ENCODE data around the gene VSTM4.

VSTM4 gene

DNA sequence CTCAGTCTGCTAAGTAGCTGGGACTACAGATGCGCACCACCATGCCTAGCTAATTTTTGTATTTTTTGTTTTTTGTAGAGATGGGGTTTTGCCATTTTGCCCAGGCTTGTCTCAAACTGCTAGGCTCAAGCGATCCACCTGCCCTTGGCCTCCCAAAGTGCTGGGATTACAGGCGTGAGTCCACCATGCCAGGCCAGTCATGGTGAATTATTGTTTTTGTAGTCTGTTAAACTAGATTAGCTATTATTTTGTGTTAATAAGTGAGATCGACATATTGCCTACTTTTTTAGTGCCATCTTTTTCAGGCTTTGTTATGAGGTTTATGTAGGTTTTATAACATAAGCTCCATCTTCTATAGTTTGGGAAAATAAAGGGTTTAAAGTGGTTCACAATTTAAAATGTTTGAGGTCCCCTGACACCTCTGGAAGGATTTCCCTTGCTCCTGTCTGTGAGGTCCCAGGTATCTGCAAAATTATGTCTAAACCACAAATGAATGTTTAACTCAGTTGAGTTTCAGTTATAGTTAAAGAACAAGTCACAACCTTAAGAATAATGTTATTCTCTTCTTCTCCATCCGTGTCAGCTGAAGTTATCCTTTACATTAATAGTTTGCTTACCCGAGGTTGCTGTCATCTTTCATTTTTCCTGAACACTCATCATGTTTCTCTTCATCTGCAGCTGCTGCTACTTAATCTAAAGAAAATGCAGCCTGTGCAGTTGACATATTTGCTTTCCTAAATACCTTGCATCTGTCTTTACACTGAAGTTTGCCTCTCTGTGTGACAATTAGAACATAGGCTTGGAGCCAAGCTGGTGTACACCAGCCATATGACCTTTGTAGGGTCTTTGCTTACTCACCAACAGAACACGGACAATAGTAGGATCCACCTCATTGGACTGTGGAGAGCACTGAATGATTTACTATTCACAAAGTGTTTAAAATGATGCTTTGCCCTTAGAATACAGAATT lies 8.9 kb upstream of the VSTM4 start:
- TF ChIP-seq POLR2A (IDR thresholded peaks at IDR 0.05; ENCODE audit: low read depth, low read length) (no peak), PAX5 (IDR thresholded peaks at IDR 0.05; ENCODE audit: insufficient read depth, low read length, severe bottlenecking) (no peak), SPI1 (IDR thresholded peaks at IDR 0.05; ENCODE audit: low read depth, low read length) (no peak), POLR2AphosphoS5 (IDR thresholded peaks at IDR 0.05; ENCODE audit: low read depth, low read length) (no peak), TAF1 (IDR thresholded peaks at IDR 0.05; ENCODE audit: low read depth, low read length) (no peak), POU2F2 (IDR thresholded peaks at IDR 0.05; ENCODE audit: low read depth, low read length) (no peak)
- no peak for FAIRE-seq
- no peak for DNase-seq (ENCODE audit: insufficient read length, low spot score)

DNA sequence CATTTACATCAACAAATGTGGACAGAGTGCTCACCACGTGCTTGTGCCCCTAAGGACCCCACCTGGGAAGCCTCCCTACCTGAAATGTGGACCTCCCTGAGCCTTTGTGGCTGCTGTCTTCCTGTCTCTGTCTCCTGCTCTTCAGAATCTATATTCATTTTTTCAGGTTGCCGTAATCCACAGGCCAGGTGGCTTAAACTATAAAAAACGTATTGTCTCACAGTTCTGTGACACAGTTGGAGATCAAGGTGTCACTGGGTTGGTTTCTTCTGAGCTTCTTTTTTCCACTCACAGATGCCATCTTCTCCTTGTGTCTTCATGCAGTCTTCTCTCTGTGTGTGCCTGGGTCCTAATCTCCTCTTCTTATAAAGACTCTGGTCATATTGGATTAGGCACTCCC lies 5.6 kb upstream of the VSTM4 start:
- DNase-seq (ENCODE audit: insufficient read length, low spot score) = no peak
- no peak for FAIRE-seq
- TF ChIP-seq PAX5 (IDR thresholded peaks at IDR 0.05; ENCODE audit: insufficient read depth, low read length, severe bottlenecking) (no peak), SPI1 (IDR thresholded peaks at IDR 0.05; ENCODE audit: low read depth, low read length) (no peak), POU2F2 (IDR thresholded peaks at IDR 0.05; ENCODE audit: low read depth, low read length) (no peak), POLR2AphosphoS5 (IDR thresholded peaks at IDR 0.05; ENCODE audit: low read depth, low read length) (no peak), TAF1 (IDR thresholded peaks at IDR 0.05; ENCODE audit: low read depth, low read length) (no peak), POLR2A (IDR thresholded peaks at IDR 0.05; ENCODE audit: low read depth, low read length) (no peak)

DNA sequence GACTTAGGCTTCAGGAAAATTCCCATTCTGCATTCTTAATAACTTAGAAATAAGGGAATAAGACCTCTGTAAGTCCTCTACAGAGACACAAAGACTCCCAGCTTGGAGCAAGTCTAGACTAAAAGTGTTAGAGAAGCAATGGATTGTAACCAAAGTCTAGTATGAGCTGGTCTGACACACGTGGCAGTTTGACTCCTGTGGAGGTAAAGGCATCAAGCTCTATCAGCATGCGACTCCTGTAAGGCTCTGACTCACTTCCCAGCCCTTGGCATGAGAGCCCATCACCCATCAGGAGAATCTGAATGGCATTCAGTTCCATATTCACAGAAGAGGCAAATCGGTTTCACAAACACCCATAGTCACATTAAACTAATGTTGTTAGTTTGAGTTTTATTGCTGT lies 4.4 kb upstream of the VSTM4 start:
- FAIRE-seq = no peak
- no peak for DNase-seq (ENCODE audit: insufficient read length, low spot score)

DNA sequence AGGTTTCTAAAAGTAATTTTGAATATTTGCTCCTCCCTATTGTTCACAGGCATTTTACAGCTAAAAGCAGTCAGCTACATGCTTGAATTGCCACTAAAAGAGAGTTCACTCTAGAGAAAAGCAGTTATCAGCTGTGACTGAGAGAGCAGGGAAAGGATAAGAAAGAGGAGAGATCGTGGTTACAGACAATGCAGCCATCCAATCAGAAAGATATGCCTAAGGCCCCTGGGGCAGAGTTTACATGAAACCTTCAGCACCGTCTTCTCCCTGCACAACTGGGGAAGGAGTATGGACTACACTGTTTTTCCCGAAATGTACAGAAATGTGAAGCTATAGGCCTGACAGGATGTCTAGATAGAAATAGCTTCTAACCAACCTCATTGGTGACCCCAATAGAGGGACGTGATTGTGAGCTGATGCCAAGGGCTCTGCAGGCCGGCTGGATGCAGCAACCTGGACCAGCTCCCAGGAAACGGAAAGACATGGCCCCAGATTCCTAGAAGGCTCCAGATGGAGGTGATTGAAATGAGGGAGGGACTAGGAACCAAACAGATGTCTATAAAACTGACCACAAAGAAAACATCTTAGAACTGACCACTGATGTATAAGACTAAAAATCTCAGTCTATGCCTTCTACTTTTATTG lies 3.2 kb upstream of the VSTM4 start:
- FAIRE-seq = no peak
- TF ChIP-seq PAX5 (IDR thresholded peaks at IDR 0.05; ENCODE audit: insufficient read depth, low read length, severe bottlenecking) = no peak
- no peak for TF ChIP-seq POLR2A (IDR thresholded peaks at IDR 0.05; ENCODE audit: low read depth, low read length)
- no peak for TF ChIP-seq TAF1 (IDR thresholded peaks at IDR 0.05; ENCODE audit: low read depth, low read length)
- no peak for TF ChIP-seq POLR2AphosphoS5 (IDR thresholded peaks at IDR 0.05; ENCODE audit: low read depth, low read length)
- TF ChIP-seq SPI1 (IDR thresholded peaks at IDR 0.05; ENCODE audit: low read depth, low read length) = no peak
- no peak for TF ChIP-seq POU2F2 (IDR thresholded peaks at IDR 0.05; ENCODE audit: low read depth, low read length)
- DNase-seq (ENCODE audit: insufficient read length, low spot score) = no peak

More for the DNA sequence above, 4.4 kb upstream of the VSTM4 start:
- no peak for TF ChIP-seq POU2F2 (IDR thresholded peaks at IDR 0.05; ENCODE audit: low read depth, low read length)
- no peak for TF ChIP-seq POLR2AphosphoS5 (IDR thresholded peaks at IDR 0.05; ENCODE audit: low read depth, low read length)
- no peak for TF ChIP-seq PAX5 (IDR thresholded peaks at IDR 0.05; ENCODE audit: insufficient read depth, low read length, severe bottlenecking)
- no peak for TF ChIP-seq POLR2A (IDR thresholded peaks at IDR 0.05; ENCODE audit: low read depth, low read length)
- no peak for TF ChIP-seq TAF1 (IDR thresholded peaks at IDR 0.05; ENCODE audit: low read depth, low read length)
- no peak for TF ChIP-seq SPI1 (IDR thresholded peaks at IDR 0.05; ENCODE audit: low read depth, low read length)

DNA sequence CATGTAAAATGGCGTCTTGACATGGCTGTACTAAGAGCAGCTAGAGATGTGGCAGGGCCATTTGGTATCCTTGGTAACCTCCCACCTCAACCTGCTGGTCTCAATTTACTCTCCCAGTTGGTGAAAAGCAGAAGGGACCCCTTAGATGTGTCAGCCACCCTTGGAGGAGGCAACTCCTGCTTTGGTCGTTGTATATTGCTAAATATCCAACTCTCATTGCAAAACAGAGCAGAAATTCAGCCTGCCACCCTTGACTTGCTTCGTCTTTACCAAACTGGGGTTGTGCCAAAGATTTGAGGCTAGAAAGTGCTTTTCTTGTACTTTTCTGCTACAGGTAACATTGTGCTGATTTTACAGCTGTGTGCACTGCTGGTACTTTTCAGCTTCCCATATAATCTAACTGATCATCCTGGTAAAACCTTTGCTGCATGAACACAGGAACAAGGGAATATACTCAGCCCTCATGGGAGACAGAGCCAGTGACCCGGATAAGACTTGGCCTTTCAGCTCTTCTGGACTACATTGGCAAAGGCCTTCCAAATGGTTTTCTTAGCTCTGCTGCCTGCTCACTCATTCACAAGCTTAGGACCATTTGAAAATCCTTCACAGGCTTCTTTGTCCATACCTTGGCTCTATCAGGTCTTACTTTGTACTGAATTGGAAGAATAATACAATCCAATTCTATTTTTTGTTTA lies 2.2 kb upstream of the VSTM4 start:
- TF ChIP-seq TAF1 (IDR thresholded peaks at IDR 0.05; ENCODE audit: low read depth, low read length) (no peak), SPI1 (IDR thresholded peaks at IDR 0.05; ENCODE audit: low read depth, low read length) (no peak), PAX5 (IDR thresholded peaks at IDR 0.05; ENCODE audit: insufficient read depth, low read length, severe bottlenecking) (no peak), POLR2A (IDR thresholded peaks at IDR 0.05; ENCODE audit: low read depth, low read length) (no peak), POLR2AphosphoS5 (IDR thresholded peaks at IDR 0.05; ENCODE audit: low read depth, low read length) (no peak), POU2F2 (IDR thresholded peaks at IDR 0.05; ENCODE audit: low read depth, low read length) (no peak)
- FAIRE-seq (no peak), DNase-seq (ENCODE audit: insufficient read length, low spot score) (no peak)

DNA sequence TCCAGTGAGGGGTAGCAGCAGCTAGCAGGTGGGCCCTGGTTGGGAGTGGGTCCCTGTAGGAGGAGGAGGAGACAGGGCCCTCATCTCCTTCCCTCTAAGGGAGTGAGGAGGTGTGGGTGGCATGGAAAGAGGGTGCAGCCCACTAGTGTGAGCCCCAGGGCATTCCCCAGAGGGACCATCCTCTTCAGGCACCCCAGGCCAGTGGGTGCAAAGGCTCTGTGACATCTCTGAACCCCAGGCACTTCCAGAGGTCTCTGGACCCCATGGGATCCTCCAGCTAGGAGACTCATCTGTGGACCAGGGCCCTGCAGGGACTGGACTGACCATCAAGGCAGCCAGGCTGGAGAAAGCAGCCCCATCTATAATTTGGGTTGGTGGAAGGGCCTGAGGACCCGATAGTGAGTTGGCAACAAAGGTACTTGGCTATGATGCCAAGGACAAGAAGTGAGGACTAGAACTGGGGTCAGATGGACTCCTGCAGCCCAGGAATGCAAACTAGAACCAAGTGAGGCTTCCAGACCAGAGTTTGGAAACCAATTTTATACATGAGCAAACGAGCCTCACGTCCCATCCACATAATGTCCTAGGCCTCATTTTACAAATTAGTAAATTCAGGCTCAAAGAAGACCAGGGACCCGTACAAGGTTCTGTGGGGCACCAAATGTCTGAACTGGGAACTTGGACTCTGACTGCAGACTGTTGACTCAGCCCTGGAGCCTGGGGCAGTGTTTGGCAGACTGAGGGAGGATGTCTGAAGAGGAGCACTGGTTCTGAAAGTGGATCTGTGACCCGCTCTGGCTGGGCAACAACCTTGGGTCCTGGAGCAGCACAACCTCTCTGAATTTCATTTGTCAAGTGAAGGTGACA lies 1.4 kb upstream of the VSTM4 start:
- no peak for FAIRE-seq
- TF ChIP-seq SPI1 (IDR thresholded peaks at IDR 0.05; ENCODE audit: low read depth, low read length) = no peak
- no peak for TF ChIP-seq POLR2AphosphoS5 (IDR thresholded peaks at IDR 0.05; ENCODE audit: low read depth, low read length)
- TF ChIP-seq PAX5 (IDR thresholded peaks at IDR 0.05; ENCODE audit: insufficient read depth, low read length, severe bottlenecking) = no peak
- TF ChIP-seq POU2F2 (IDR thresholded peaks at IDR 0.05; ENCODE audit: low read depth, low read length) = no peak
- no peak for TF ChIP-seq TAF1 (IDR thresholded peaks at IDR 0.05; ENCODE audit: low read depth, low read length)
- no peak for TF ChIP-seq POLR2A (IDR thresholded peaks at IDR 0.05; ENCODE audit: low read depth, low read length)
- no peak for DNase-seq (ENCODE audit: insufficient read length, low spot score)

DNA sequence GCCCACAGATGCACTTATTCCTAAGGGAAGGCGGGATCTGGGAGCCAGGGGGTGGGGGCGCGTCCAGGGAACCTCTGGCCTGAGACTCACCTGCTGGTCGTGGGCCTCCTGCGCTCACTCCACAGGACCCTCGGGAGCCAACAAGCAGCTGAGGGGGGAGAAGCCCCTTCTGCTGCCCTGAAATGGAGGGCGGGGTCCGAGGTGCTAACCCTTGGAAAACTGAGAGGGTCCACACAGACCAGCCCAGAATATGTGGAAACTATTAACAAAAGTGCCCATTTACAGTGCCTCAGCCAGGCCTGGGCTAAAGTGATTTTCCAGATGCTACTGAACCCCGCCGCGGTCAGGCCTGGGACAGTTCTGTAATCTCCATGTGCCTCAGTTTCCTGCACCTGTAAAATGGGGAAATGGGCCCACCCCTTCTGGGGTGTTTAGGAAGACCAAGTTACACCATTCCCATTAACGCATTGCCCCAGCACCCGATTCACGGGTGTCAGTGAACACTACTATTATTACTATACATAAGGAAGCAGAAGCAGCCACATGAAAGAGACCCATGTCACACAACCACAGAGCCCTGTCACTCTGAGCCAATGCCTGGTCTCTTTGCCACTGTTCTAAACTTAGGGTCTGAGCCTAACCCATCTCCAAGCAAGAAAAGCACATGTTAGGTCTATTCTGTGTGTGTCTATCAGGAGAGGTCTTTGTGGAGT lies 630 bp upstream of the VSTM4 start:
- TF ChIP-seq POLR2AphosphoS5 (IDR thresholded peaks at IDR 0.05; ENCODE audit: low read depth, low read length) (no peak), SPI1 (IDR thresholded peaks at IDR 0.05; ENCODE audit: low read depth, low read length) (no peak), TAF1 (IDR thresholded peaks at IDR 0.05; ENCODE audit: low read depth, low read length) (no peak), POLR2A (IDR thresholded peaks at IDR 0.05; ENCODE audit: low read depth, low read length) (no peak), POU2F2 (IDR thresholded peaks at IDR 0.05; ENCODE audit: low read depth, low read length) (no peak), PAX5 (IDR thresholded peaks at IDR 0.05; ENCODE audit: insufficient read depth, low read length, severe bottlenecking) (no peak)
- no peak for FAIRE-seq
- DNase-seq (ENCODE audit: insufficient read length, low spot score) = no peak

DNA sequence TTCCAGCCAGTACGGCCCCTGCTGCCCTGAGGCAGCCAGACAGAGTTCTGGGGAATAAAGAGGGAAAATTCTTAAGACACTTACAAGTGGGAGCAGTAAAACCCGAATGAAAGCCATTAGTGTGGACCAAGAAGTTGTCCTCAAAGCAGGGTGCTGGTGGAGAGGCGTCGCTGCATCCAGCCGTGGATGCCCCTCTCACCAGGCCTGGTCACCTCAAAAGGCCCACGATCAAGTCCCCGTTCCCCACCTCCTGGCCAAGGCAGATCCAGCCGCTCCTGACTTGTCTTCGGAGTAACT lies 656 bp downstream of the VSTM4 start:
- FAIRE-seq (no peak), DNase-seq (ENCODE audit: insufficient read length, low spot score) (no peak)
- no peak for TF ChIP-seq POLR2A (IDR thresholded peaks at IDR 0.05; ENCODE audit: low read depth, low read length)
- TF ChIP-seq SPI1 (IDR thresholded peaks at IDR 0.05; ENCODE audit: low read depth, low read length) = no peak
- TF ChIP-seq POU2F2 (IDR thresholded peaks at IDR 0.05; ENCODE audit: low read depth, low read length) = no peak
- no peak for TF ChIP-seq POLR2AphosphoS5 (IDR thresholded peaks at IDR 0.05; ENCODE audit: low read depth, low read length)
- TF ChIP-seq PAX5 (IDR thresholded peaks at IDR 0.05; ENCODE audit: insufficient read depth, low read length, severe bottlenecking) = no peak
- no peak for TF ChIP-seq TAF1 (IDR thresholded peaks at IDR 0.05; ENCODE audit: low read depth, low read length)
